Measurements from ENCODE around the gene SMG6.
"Not testable (repeated sequence)": the region's sequence is repeated elsewhere in the genome, so short reads cannot be mapped to it uniquely, and the experiment has no call there.

The SMG6 gene

GRCh38 chr17:2202996-2203575, 100.5 kb downstream of the SMG6 start:
- DNase-seq (ENCODE audit: low read depth in 2 of 2), result no peak

GRCh38 chr17:2202302-2202995, 101.1 kb downstream of the SMG6 start:
- DNase-seq (ENCODE audit: low read depth in 2 of 2), result no peak

GRCh38 chr17:2199386-2199785, 104.2 kb downstream of the SMG6 start:
- DNase-seq (ENCODE audit: low read depth in 2 of 2), result not testable (repeated sequence)

DNA sequence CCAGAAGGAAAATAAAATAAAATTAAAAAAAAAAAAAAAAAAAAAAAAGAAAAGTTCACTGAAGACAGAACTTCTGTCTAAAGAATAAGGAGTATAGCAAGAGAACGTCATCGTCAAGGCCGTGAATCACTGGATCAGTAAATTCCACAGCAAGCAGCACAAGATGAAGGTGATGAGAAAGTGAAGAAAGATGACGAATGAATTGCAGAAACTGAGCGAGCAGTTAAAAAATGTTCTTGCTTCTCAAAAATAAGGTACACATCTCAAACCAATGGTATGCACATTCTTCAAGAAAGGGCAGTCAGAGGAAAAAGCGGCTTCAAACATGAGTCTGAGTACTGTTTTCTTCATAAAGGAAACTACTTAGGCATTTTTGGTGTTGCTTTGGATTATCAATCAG, 104.7 kb downstream of the SMG6 start:
- no peak for DNase-seq (ENCODE audit: low read depth in 2 of 2)

- no peak for DNase-seq (ENCODE audit: low read depth in 2 of 2)
Observed at GRCh38 chr17:2197271-2197670, 106.3 kb downstream of the SMG6 start.

DNA sequence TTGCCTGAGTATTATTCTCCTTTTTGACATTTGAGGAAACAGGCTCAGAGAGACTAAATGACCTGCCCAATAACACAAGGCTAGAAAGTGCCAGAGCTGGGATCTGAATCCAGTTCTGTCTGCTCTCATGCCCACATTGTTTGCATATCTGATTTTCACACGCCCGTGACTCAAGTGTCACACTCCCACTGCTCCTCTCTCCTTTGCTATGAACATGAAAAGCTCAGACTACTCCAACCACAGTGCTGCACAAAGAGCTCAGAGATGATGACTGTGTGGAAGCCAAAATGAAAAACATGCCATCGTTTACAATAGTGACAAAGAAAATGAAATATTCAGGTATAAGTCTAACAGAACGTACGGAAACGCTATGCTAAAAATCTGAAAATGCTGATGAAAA, 107.9 kb downstream of the SMG6 start:
- no peak for DNase-seq (ENCODE audit: low read depth in 2 of 2)

DNA sequence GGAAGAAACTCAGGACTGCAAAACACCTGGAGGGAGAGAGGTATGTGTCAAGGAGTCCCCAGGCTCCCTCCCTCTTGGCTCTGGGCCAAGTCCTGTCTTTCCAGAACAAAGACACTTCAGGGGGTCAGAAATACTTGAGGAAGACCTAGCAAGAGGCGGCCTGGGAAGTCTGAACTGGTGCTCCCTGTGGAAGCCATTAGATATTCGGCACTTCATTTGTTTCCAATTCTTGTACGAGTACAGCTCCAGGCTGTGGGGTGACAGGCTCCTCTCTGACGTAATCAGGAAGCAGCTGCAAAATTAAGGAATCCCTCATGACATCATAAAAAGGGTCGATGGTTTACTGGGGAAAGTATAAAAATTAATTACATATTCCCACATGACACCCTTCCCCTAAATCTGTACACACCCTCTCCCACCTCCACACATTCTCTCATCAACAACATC, 108.7 kb downstream of the SMG6 start:
- no peak for DNase-seq (ENCODE audit: low read depth in 2 of 2)

- DNase-seq (ENCODE audit: low read depth in 2 of 2), result no peak
Observed at GRCh38 chr17:2192367-2193057, 111.1 kb downstream of the SMG6 start.

GRCh38 chr17:2191785-2192184, 111.8 kb downstream of the SMG6 start:
- no peak for DNase-seq (ENCODE audit: low read depth in 2 of 2)

DNA sequence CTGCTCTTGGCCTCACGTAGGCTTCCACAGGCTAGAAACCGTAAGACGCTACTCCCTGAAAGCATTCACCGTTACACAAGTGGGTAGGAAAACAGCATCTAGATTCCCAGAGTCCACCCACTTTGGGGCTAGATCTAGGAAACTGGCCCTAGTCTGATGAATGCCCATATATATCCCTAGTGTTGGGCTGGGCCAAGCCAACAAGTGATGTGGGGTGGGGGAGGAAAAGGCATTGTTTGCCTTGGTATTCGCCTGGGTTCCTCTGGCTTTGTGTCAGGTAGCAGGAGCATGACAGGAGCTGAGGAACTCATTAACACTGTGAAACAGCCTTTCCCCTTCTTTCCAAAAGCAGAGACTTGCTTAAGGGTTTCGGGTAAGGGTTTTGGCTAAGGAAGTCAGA, 112.4 kb downstream of the SMG6 start:
- no peak for DNase-seq (ENCODE audit: low read depth in 2 of 2)

DNA sequence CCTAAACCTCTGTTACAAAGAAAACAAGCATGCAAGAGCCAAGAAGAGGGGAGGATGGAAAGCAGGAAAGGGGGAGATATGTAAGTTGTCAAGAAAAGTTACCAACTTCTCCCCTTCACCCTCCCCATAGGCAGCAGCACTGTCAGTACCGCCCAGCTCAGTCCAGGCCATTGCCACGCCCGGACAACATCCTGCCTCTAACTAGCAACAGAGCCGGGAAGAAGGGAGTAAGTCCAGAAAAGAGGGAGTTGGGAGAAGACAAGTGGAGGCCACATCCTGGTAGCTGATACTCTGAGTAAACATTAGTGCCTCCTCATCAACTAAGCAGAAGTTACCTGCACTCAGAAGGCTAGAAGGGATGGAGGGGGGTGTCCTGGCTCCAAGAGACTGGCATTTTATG, 113.6 kb downstream of the SMG6 start:
- DNase-seq (ENCODE audit: low read depth in 2 of 2), result no peak

- DNase-seq (ENCODE audit: low read depth in 2 of 2), result no peak
Observed at GRCh38 chr17:2188971-2189630, 114.5 kb downstream of the SMG6 start.

- no peak for DNase-seq (ENCODE audit: low read depth in 2 of 2)
Observed at GRCh38 chr17:2187758-2188157, 115.8 kb downstream of the SMG6 start.

DNA sequence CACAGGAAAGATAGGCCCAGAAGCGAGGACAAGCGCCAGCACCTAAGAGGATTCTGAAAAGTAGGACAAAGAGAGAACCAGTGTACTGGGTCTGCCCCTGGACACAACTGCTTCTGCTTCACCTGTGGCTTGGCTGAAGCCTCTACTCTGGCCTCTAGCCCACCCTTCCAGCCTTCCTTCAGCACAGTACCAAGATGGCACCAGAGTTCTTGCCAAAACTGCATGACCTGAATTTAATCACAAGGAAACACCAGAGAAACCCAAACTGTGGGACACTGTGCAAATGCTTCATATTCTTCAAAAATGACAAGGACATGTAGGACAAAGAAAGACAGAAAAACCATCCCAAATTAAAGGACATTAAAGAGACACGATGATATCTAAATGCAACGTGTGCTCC, 116.6 kb downstream of the SMG6 start:
- no peak for DNase-seq (ENCODE audit: low read depth in 2 of 2)

DNA sequence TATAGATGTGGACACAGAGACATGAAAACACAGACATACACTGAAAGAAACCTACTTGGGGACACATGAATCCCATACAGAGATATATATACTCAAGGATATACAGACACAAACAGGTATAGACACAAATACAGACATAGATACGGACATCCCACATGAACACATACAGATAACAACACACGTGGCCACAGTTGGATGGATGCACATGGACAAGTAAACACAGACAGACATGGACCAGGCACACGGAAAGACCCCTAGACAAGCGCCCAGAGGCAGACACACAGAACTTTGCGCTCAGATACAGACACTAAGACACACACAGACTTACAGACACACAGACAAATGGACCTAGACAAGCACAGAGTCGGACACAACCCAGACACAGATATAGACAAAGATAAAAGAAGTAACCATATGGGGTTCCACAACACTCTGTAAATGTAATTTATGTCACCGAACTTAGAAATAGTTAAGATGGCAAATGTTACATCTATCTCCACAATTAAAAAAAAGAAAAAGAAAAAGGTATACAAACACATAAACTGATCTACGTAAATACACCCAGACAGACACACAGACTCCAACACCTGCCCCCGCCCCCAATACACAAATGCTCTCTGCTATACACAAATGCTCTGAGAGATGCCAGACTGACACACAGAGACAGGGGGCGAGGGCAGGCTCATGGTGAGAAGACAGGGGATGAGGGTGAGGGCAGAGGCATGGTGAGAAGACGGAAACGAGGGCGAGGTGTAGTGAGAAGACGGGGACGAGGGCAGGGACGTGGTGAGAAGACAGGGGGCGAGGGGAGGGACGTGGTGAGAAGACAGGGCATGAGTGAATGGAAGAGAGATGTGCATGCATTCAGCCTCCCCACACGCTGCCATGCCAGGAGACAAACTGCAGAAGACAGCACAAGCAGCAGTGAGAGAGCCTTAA, 118.3 kb downstream of the SMG6 start:
- DNase-seq (ENCODE audit: low read depth in 2 of 2), result no peak

GRCh38 chr17:2183346-2183745, 120.2 kb downstream of the SMG6 start:
- no peak for DNase-seq (ENCODE audit: low read depth in 2 of 2)

DNA sequence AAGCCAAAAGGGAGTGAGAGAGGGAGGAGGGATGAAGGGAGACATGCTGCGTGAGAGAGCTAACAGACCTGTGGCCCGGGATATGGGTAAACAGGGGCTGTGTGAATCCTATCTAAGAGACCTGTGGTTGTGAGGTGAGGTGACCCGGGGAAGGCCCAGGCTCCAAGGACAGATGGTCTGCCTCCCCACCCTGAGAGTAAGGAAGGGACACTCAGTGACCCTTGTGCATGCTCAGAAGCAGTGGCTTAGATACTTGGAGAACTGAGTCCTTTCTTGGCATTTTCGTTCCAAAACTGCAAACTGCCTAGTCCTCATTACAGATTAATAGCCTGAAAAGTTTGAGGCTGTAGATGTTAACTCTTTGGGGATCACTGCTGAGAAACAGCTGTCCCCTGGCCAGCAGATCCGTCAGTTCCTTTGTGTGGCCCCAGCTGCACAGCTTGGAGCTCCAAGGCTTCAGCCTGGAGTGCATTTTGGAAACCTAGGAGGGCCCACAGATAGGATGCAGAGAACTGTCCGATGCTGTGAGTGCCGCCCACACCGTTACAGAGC, 121.6 kb downstream of the SMG6 start:
- no peak for DNase-seq (ENCODE audit: low read depth in 2 of 2)

DNA sequence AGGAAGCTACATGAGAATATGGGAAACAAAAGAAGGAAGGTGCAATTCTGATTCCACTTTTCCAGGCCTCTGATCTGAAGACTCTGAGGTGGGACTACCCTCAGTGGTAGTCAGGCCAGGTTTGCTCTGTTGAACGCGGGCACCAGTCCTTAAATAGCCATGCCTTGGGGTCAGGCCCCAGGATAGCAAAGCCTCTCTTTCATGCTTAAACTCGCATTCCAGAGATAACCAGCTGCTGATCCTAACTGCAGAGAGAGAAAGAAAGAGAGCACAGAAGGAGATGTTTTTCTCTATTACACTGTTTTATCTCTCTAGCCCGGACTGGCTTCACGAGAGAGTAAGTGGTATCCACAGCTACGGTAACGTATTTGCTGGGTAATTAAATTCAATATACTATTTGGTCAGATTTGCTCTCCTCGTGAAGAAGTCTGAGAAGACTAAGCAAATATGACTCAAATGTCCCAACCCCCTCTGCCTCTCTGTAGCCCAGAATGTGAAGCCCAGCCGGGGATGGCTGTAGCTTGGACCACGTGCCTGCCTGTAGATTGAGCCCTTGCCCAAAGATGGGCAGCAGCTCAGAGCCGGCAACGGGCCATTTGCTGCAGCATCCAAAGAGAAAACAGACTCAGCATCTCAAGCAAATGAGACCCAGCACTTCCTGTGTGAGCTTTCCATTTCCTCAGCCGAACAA, 122.2 kb downstream of the SMG6 start:
- DNase-seq (ENCODE audit: low read depth in 2 of 2), result no peak

DNA sequence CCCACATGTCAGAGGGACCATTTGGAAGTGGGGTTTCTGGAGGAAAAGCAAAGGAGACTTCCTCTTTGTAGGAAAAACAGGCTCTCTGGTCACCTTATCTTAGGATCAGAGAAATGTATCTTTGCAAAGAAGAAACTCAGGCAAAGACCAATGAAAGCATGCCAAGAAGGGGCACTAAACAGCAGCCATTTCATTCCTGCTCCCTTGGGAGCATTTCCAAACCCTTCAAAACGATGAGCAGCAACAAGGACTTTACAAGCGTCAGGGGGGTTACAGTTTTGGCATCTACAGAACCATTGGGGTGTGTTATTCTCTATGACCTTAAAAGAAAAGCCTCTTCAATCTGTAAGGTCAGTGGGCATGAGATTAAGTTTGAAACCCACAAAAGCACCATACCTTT, 122.8 kb downstream of the SMG6 start:
- no peak for DNase-seq (ENCODE audit: low read depth in 2 of 2)

DNA sequence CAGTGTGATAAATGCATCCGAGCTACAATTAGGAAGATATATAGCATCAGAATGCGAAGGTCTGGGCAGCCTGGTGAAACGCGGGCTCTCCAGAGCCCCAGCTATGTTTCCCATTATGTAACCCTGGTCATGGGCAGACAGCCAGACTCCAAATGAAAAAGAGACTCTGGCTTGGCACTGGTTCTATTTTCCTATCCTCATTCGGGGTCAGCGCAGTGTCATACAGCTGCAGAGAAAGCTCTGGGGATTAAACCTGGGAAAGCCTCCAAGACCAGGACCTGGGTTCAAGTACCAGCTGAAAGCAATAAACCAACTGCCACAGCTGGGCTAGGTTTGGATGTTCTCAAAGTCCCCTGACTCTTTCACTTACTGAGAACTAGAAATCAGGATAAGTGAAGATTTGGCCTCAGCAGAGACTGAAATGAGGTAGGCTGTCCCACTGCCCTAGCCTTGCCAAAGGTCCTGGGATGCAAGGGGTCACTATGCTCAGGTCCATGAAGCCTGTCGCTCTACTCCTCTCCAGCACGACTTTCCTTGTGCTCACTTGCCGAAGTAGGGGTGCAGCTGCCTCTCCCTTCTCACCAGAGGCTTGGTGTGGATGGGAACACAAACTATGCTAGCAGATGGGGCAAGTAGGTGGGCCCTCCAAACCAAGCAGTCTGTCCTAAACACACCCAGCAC, 123.8 kb downstream of the SMG6 start:
- no peak for DNase-seq (ENCODE audit: low read depth in 2 of 2)
